Subcutaneous adipose tissue (tissue), 4 donors: ENCODE measurements around the gene CFAP99. TPM values are rescaled to one million over a fixed set of nuclear protein-coding genes. Genes with fewer than 3 reads are reported as not detected.

Experiments used
- CTCF ChIP-seq: fragments of 450-650 bp; IDR thresholded peaks from one replicate; pipeline ENCODE4 v1.5.1; 2016; ENCODE audit warnings: low read depth, mild to moderate bottlenecking, control low read depth, antibody characterized with exemption, moderate library complexity
- total RNA-seq, 4 donors: library from RNA; depleted of rRNA; stranded (reverse); fragments of >200 nt; gene quantifications; one replicate each; pipeline ENCODE4 v1.1.0, GENCODE V29; 2016

The CFAP99 gene
- total RNA-seq, 4 donors from 2014 or later, result not detected

DNA sequence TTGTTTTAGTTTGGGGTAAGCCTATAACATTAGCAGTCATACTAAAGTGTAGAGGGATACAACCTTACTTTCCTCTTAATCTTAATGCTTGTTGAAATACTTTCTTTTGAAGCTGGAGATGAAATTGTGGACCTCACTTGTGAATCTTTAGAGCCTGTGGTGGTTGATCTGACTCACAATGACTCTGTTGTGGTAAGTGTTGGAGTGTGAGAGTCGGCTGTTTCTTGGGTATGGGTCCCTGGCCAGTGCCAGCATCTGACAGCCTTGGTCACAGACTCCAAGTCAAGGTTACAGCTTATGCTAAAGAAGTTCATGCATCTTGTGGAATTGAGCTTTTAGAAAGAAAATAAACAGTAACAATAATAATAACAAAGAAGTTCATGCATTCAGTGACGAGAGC, 81.8 kb downstream of the CFAP99 start:
- TF ChIP-seq CTCF, result no peak

- TF ChIP-seq CTCF, result no peak
Observed at GRCh38 chr4:2501034-2501594, 82.4 kb downstream of the CFAP99 start.

GRCh38 chr4:2503809-2504208, 85.1 kb downstream of the CFAP99 start:
- no peak for TF ChIP-seq CTCF

GRCh38 chr4:2507259-2507658, 88.5 kb downstream of the CFAP99 start:
- TF ChIP-seq CTCF, result no peak

DNA sequence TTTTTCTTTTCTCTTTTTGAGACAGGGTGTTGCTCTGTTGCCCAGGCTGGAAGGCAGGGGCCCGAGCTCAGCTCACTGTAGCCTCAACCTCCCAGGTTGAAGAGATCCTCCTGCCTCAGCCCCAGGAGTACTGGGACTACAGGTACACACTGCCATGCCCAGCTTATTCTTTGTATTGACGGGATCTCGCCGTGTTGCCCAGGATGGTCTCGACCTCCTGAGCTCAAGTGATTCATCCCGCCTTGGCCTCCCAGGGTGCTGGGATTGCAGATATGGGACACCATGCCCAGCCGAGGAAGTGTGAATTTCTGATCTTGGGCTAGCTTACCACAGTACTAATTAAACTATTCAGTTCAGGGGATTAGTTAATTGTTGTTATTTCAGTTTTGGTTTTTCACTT, 89.1 kb downstream of the CFAP99 start:
- no peak for TF ChIP-seq CTCF

GRCh38 chr4:2510351-2511259, 91.8 kb downstream of the CFAP99 start:
- no peak for TF ChIP-seq CTCF

DNA sequence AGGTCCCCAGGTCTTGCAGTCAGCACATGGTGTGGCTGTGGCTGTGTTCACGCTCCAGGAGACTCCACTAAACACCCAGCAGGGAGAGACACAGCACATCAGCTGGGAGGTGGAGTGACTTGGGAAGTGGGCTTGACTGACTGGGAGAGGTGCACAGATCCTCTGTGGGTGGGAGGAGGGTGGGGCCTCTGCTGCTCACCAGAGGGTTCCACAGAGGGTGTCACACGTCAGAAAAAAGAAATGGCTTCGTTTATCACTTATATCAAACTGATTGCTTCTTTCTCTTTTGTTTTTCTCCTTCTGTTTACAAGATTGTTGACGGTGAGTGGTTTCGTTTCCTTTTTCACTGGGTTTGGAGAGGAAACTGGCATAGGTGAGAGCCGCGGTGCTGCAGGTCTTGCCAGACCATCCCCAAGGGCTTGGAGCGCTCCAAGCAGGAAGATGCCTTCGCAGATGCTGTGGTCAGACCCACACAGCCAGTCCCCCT, 92.9 kb downstream of the CFAP99 start:
- no peak for TF ChIP-seq CTCF
